Fibroblast of lung (primary cell): ENCODE results near the gene KLC1.

Experiments
- EZH2 ChIP-seq: IDR thresholded peaks from 2 replicates; pipeline ENCODE4 v1.5.1; 2012; ENCODE audit warnings: low read length, control low read depth, mild to moderate bottlenecking; ENCODE audit errors: missing control alignments
- TF ChIP-seq, protein P1 (sequence below), 2 donors: IDR thresholded peaks in 1 of 2; conservative IDR thresholded peaks in 1 of 2; 1 replicate in 1 of 2; 2 replicates in 1 of 2; pipeline ENCODE4 v1.5.1; 2011 to 2012; ENCODE audit warnings: low read length in 2 of 2, control low read depth in 1 of 2, inconsistent platforms in 1 of 2, low read depth in 1 of 2, mild to moderate bottlenecking in 1 of 2

DNA sequence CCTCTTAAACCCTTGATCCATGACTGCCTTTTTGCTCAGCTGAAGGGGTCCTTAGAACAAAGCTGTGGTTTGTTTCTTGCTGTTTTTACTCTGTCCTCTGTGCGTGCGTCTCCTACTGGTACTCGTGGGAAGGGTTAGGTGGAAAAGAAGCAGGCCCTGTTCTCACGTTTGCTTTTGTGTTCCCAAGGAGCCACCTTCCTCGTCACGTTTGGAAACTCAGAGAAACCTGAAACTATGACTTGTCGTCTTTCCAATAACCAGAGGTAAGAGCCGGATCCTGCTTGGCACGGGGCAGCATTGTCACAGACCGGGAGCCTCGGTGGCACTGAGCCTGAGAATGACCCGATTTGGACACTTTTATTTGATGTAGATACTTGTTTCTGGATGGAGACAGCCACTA lies 99.7 kb downstream of the KLC1 start:
- TF ChIP-seq, protein P1, sequence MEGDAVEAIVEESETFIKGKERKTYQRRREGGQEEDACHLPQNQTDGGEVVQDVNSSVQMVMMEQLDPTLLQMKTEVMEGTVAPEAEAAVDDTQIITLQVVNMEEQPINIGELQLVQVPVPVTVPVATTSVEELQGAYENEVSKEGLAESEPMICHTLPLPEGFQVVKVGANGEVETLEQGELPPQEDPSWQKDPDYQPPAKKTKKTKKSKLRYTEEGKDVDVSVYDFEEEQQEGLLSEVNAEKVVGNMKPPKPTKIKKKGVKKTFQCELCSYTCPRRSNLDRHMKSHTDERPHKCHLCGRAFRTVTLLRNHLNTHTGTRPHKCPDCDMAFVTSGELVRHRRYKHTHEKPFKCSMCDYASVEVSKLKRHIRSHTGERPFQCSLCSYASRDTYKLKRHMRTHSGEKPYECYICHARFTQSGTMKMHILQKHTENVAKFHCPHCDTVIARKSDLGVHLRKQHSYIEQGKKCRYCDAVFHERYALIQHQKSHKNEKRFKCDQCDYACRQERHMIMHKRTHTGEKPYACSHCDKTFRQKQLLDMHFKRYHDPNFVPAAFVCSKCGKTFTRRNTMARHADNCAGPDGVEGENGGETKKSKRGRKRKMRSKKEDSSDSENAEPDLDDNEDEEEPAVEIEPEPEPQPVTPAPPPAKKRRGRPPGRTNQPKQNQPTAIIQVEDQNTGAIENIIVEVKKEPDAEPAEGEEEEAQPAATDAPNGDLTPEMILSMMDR (conservative IDR thresholded peaks at IDR 0.05 in 1 of 2, IDR thresholded peaks at IDR 0.05 in 1 of 2; ENCODE audit: low read depth in 1 of 2, low read length in 2 of 2) = no peak
- no peak for TF ChIP-seq EZH2
